Testis (tissue), 3 donors: Measurements from ENCODE around the gene POMGNT1. TPM values are rescaled to one million over a fixed set of nuclear protein-coding genes. Genes with fewer than 3 reads are reported as not detected.

Source experiments
- DNase-seq: peaks from one replicate; pipeline ENCODE4 v3.0.0-alpha.2; 2019
- H3K27ac ChIP-seq, 2 donors: fragments of 200-600 bp; sonication (generic); one replicate each; pipeline ENCODE4 v1.5.1; 2019
- H3K27me3 ChIP-seq: fragments of 200-600 bp; sonication (generic); one replicate; pipeline ENCODE4 v1.5.1; 2019
- H3K36me3 ChIP-seq: fragments of 200-600 bp; sonication (generic); one replicate; pipeline ENCODE4 v1.5.1; 2017; ENCODE audit warnings: low read depth; ENCODE audit errors: missing control alignments
- H3K4me1 ChIP-seq: fragments of 200-600 bp; sonication (generic); one replicate; pipeline ENCODE4 v1.5.1; 2019
- H3K4me3 ChIP-seq, 2 donors: fragments of 200-600 bp; sonication (generic); one replicate each; pipeline ENCODE4 v1.5.1; 2017 to 2019
- H3K9me3 ChIP-seq: fragments of 200-600 bp; sonication (generic); one replicate; pipeline ENCODE4 v1.5.1; 2017
- CTCF ChIP-seq, 3 experiments: fragments of 450-650 bp in 2 of 3; fragments of 200-600 bp in 1 of 3; sonication (generic) in 1 of 3; IDR thresholded peaks; one replicate each; pipeline ENCODE4 v1.5.1; 2016 to 2019; ENCODE audit warnings: antibody characterized with exemption in 3 of 3, mild to moderate bottlenecking in 2 of 3, moderate library complexity in 1 of 3
- POLR2A ChIP-seq: fragments of 450-650 bp; IDR thresholded peaks from one replicate; pipeline ENCODE4 v1.6.1; 2017; ENCODE audit warnings: antibody characterized with exemption, mild to moderate bottlenecking, moderate library complexity
- WGBS, 2 donors: methylation state at CpG; one replicate each; pipeline ENCODE4 v1.1.5; 2018; 5-methylcytosine and 5-hydroxymethylcytosine counted together
- intact Hi-C: fragments of 100-400 bp; cut with DNase I; formaldehyde crosslinking; loops from one replicate; pipeline ENCODE4 v1.15.1; 2023; ENCODE audit warnings: low total_unique reads
- polyA plus RNA-seq: library from polyadenylated mRNA; stranded (reverse); fragments of 350-450 nt; fragmentation: Illumina TruSeq; extraction: RNeasy Lipid Tissue Mini Kit (QIAGEN cat#74804); gene quantifications from one replicate; pipeline ENCODE4 v1.2.3, GENCODE V29; 2014; ENCODE audit warnings: low read depth, low replicate concordance; ENCODE audit not compliant: insufficient read depth
- total RNA-seq, 2 donors: library from RNA; depleted of rRNA; stranded (reverse); fragments of >200 nt; gene quantifications; one replicate each; pipeline ENCODE4 v1.2.3, GENCODE V29; 2016

Gene POMGNT1
- total and polyA plus RNA-seq, 3 donors from 2014 or later = 84.9 to 133 (median 112) TPM

- H3K4me1 ChIP-seq = peaks cover 18% of the 10 kb centered on the region
- no peaks in the 10 kb centered on the region for H3K36me3 ChIP-seq
- intact Hi-C loops = no loop called here
- no peak for DNase-seq
- H3K27ac ChIP-seq = peak overlapping the region; percentile 79 to 85
- H3K27me3 ChIP-seq = no peaks in the 10 kb centered on the region
- H3K9me3 ChIP-seq = no peaks in the 10 kb centered on the region
- WGBS, 2 donors = 1 to 6% methylated on average over 14 of the region's 14 CpGs
- H3K4me3 ChIP-seq = peak overlapping the region; percentile 72 to 78
- no peak for TF ChIP-seq POLR2A
- no peak for TF ChIP-seq CTCF (IDR thresholded peaks at IDR 0.05)
Observed at GRCh38 chr1:46203738-46204405, 5.6 kb upstream of the POMGNT1 start.

GRCh38 chr1:46199233-46199749 is 1.1 kb upstream of the POMGNT1 start:
- no peak for DNase-seq
- no peak overlapping the region for H3K27ac ChIP-seq
- WGBS, 2 donors = 60 to 63% methylated on average over 3 of the region's 3 CpGs
- intact Hi-C loops = no loop called here
- no peak overlapping the region for H3K4me3 ChIP-seq
- H3K9me3 ChIP-seq = no peaks in the 10 kb centered on the region
- H3K27me3 ChIP-seq = no peaks in the 10 kb centered on the region
- TF ChIP-seq CTCF (IDR thresholded peaks at IDR 0.05) (no peak), POLR2A (no peak)
- H3K4me1 ChIP-seq = peaks cover 24% of the 10 kb centered on the region
- H3K36me3 ChIP-seq = no peaks in the 10 kb centered on the region

GRCh38 chr1:46197560-46197963 is 672 bp downstream of the POMGNT1 start:
- peaks cover 24% of the 10 kb centered on the region for H3K4me1 ChIP-seq
- TF ChIP-seq POLR2A = no peak
- TF ChIP-seq CTCF (IDR thresholded peaks at IDR 0.05) = no peak
- H3K27me3 ChIP-seq = no peaks in the 10 kb centered on the region
- H3K4me3 ChIP-seq = peak overlapping the region; percentile 77 to 79
- no peaks in the 10 kb centered on the region for H3K9me3 ChIP-seq
- 58 to 79% methylated on average over 4 to 9 of the region's 9 CpGs for WGBS, 2 donors
- intact Hi-C loops = no loop called here
- H3K36me3 ChIP-seq = no peaks in the 10 kb centered on the region
- no peak for DNase-seq
- H3K27ac ChIP-seq = peak overlapping the region; percentile 36 to 84

- Histone ChIP-seq H3K9me3 (no peaks in the 10 kb centered on the region), H3K4me3 (no peak overlapping the region), H3K27me3 (no peaks in the 10 kb centered on the region), H3K36me3 (no peaks in the 10 kb centered on the region), H3K27ac (no peak overlapping the region), H3K4me1 (peaks cover 24% of the 10 kb centered on the region)
- intact Hi-C loops = no loop called here
- 96 to 100% methylated on average over 8 to 9 of the region's 9 CpGs for WGBS, 2 donors
- DNase-seq = no peak
- TF ChIP-seq CTCF (IDR thresholded peaks at IDR 0.05) (no peak), POLR2A (no peak)
Observed at GRCh38 chr1:46196609-46197008, 1.6 kb downstream of the POMGNT1 start.
